Neuronal stem cell (in vitro differentiated cells): ENCODE results near the gene INVS.
"Not testable (repeated sequence)": the region's sequence is repeated elsewhere in the genome, so short reads cannot be mapped to it uniquely, and the experiment has no call there.

ENCODE experiments used
- DNase-seq: peaks from one replicate; pipeline ENCODE4 v3.0.0-alpha.2; 2013; ENCODE audit warnings: low spot score
- H2AFZ ChIP-seq: one replicate; pipeline ENCODE4 v1.6.1; 2013; ENCODE audit warnings: mild to moderate bottlenecking, low read length, inconsistent platforms
- H2AK5ac ChIP-seq: 2 replicates; pipeline ENCODE4 v1.6.1; 2013; ENCODE audit warnings: low read depth, mild to moderate bottlenecking, inconsistent platforms, low read length, moderate library complexity, mixed read lengths
- H2BK120ac ChIP-seq: 2 replicates; pipeline ENCODE4 v1.6.1; 2013; ENCODE audit warnings: low read depth, mild to moderate bottlenecking, inconsistent platforms, low read length, moderate library complexity, mixed read lengths
- H2BK12ac ChIP-seq: one replicate; pipeline ENCODE4 v1.6.1; 2013; ENCODE audit warnings: low read length, inconsistent platforms
- H2BK15ac ChIP-seq: 2 replicates; pipeline ENCODE4 v1.6.1; 2013; ENCODE audit warnings: mild to moderate bottlenecking, low read length, inconsistent platforms, mixed read lengths
- H2BK5ac ChIP-seq: one replicate; pipeline ENCODE4 v1.6.1; 2013; ENCODE audit warnings: inconsistent platforms, mild to moderate bottlenecking, low read length, moderate library complexity
- H3K14ac ChIP-seq: one replicate; pipeline ENCODE4 v1.6.1; 2013; ENCODE audit warnings: low read length, inconsistent platforms
- H3K18ac ChIP-seq: 2 replicates; pipeline ENCODE4 v1.6.1; 2013; ENCODE audit warnings: low read length, inconsistent platforms
- H3K23ac ChIP-seq: 2 replicates; pipeline ENCODE4 v1.6.1; 2013; ENCODE audit warnings: low read depth, mild to moderate bottlenecking, mixed read lengths, low read length, inconsistent platforms; ENCODE audit not compliant: poor library complexity
- H3K27ac ChIP-seq: replicated peaks from 3 replicates; pipeline ENCODE4 v1.5.1; 2013; ENCODE audit warnings: low read length, inconsistent platforms
- H3K27me3 ChIP-seq, 3 experiments: 2 replicates each; pipeline ENCODE4 v1.6.1; 2013; ENCODE audit warnings: low read length in 3 of 3, mild to moderate bottlenecking in 2 of 3, inconsistent platforms in 1 of 3, low read depth in 1 of 3, mixed read lengths in 1 of 3, moderate library complexity in 1 of 3; ENCODE audit not compliant: control insufficient read depth in 3 of 3, insufficient read depth in 3 of 3
- H3K36me3 ChIP-seq, 2 donors: replicated peaks in 1 of 2; 2 replicates each; pipeline ENCODE4 v1.6.1; 2013; ENCODE audit warnings: low read length in 2 of 2; ENCODE audit not compliant: control insufficient read depth in 2 of 2, insufficient read depth in 2 of 2
- H3K4ac ChIP-seq: 2 replicates; pipeline ENCODE4 v1.6.1; 2013; ENCODE audit warnings: inconsistent platforms, mild to moderate bottlenecking, low read length, moderate library complexity
- H3K4me1 ChIP-seq, 2 donors: 1 replicate in 1 of 2; 2 replicates in 1 of 2; pipeline ENCODE4 v1.6.1; 2013; ENCODE audit warnings: low read length in 2 of 2, low read depth in 1 of 2; ENCODE audit not compliant: control insufficient read depth in 2 of 2, insufficient read depth in 1 of 2
- H3K4me2 ChIP-seq: one replicate; pipeline ENCODE4 v1.6.1; 2013; ENCODE audit warnings: mild to moderate bottlenecking, low read length, inconsistent platforms; ENCODE audit not compliant: insufficient read depth, poor library complexity, severe bottlenecking
- H3K4me3 ChIP-seq, 2 donors: 2 replicates each; pipeline ENCODE4 v1.5.1; 2013; ENCODE audit warnings: low read length in 2 of 2, mild to moderate bottlenecking in 2 of 2, inconsistent platforms in 1 of 2, moderate library complexity in 1 of 2
- H3K79me1 ChIP-seq: one replicate; pipeline ENCODE4 v1.6.1; 2013; ENCODE audit warnings: low read depth, mild to moderate bottlenecking, inconsistent platforms, low read length, moderate library complexity
- H3K9ac ChIP-seq: one replicate; pipeline ENCODE4 v1.6.1; 2013; ENCODE audit warnings: mild to moderate bottlenecking, low read depth, low read length, inconsistent platforms; ENCODE audit not compliant: poor library complexity
- H3K9me3 ChIP-seq, 2 donors: replicated peaks in 1 of 2; 2 replicates each; pipeline versions ENCODE3 to v1.6.1; 2013; ENCODE audit warnings: low read length in 2 of 2, mild to moderate bottlenecking in 2 of 2, inconsistent platforms in 1 of 2, low read depth in 1 of 2, mixed read lengths in 1 of 2, moderate library complexity in 1 of 2; ENCODE audit not compliant: control insufficient read depth in 2 of 2, insufficient read depth in 1 of 2
- H4K8ac ChIP-seq: one replicate; pipeline ENCODE4 v1.6.1; 2013; ENCODE audit warnings: low read depth, mild to moderate bottlenecking, inconsistent platforms, low read length, moderate library complexity
- H4K91ac ChIP-seq: one replicate; pipeline ENCODE4 v1.6.1; 2013; ENCODE audit warnings: low read length, low read depth, mild to moderate bottlenecking, inconsistent platforms; ENCODE audit not compliant: poor library complexity
- WGBS, 2 donors: extraction: QIAGEN DNeasy Blood & Tissue Kit; methylation state at CpG; one replicate each; pipeline ENCODE4 v1.1.7; 2013; ENCODE audit warnings: missing lambda C conversion rate in 2 of 2, mixed read lengths in 1 of 2; ENCODE audit not compliant: insufficient read length in 2 of 2, insufficient replicate concordance in 1 of 2; ENCODE audit errors: extremely low coverage in 2 of 2; 5-methylcytosine and 5-hydroxymethylcytosine counted together

INVS gene

DNA sequence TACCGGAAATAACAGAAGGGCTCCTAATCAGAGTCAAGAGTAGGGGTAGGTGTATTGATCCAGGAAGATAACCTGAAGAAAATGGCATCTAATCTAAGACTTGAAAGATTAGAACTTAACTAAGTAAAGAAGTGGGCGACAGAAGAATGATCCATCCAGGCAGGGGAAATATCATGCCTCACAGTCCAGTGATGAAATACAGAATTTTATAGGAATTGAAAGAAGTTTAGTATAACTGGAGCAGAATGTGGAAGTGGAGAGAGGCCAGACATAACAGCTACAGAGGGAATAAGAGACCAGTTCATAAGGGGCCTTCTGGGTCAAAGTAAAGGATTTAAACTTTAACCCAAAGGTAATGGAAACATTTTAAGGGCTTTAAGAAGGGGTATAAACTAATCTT, 42.5 kb upstream of the INVS start:
- Histone ChIP-seq H2AFZ (no peak overlapping the region), H4K91ac (no peak overlapping the region), H3K18ac (no peak overlapping the region), H3K23ac (no peak overlapping the region), H3K27ac (no peak overlapping the region), H4K8ac (no peak overlapping the region), H3K27me3 (no peaks in the 10 kb centered on the region), H2BK12ac (no peak overlapping the region), H2BK120ac (no peak overlapping the region), H3K9ac (no peak overlapping the region), H2BK15ac (no peak overlapping the region), H3K4me2 (no peak overlapping the region), H3K4me3 (no peak overlapping the region), H2BK5ac (no peak overlapping the region), H3K36me3 (peaks cover 0 to 46% of the 10 kb centered on the region in 2 donors), H3K4ac (no peak overlapping the region), H3K9me3 (no peaks in the 10 kb centered on the region), H3K14ac (no peak overlapping the region), H2AK5ac (no peak overlapping the region), H3K4me1 (no peaks in the 10 kb centered on the region), H3K79me1 (no peaks in the 10 kb centered on the region)
- no peak for DNase-seq
- WGBS, 2 donors = no CpG with 5 or more reads among the region's 2 CpGs

DNA sequence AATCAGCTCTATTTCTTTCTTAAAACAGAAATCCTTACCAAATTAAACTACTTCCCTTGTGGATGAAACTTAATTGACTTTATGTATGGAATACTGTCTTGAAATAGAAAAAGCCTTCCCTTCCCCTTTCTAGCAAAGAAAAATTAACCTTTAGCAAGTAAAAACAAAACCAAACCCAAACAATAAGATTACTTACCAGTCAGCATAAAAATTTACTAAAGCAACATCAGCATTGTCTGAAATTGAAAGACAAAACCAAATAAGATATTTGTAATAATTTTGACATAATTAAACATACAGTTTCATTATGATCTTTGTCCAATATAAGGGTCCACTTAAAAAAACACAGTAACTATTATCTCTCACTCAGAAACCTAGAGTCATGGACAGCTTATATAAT, 41.4 kb upstream of the INVS start:
- Histone ChIP-seq H3K9ac (no peak overlapping the region), H3K14ac (no peak overlapping the region), H3K23ac (no peak overlapping the region), H3K4ac (no peak overlapping the region), H2BK15ac (no peak overlapping the region), H4K91ac (no peak overlapping the region), H2BK12ac (no peak overlapping the region), H3K27ac (no peak overlapping the region), H2AK5ac (no peak overlapping the region), H2AFZ (no peak overlapping the region), H3K18ac (no peak overlapping the region), H2BK5ac (no peak overlapping the region), H3K79me1 (no peaks in the 10 kb centered on the region), H3K4me3 (no peak overlapping the region), H2BK120ac (no peak overlapping the region), H3K4me2 (no peak overlapping the region), H3K36me3 (peaks cover 0 to 36% of the 10 kb centered on the region in 2 donors), H4K8ac (no peak overlapping the region), H3K27me3 (no peaks in the 10 kb centered on the region), H3K9me3 (no peaks in the 10 kb centered on the region), H3K4me1 (no peaks in the 10 kb centered on the region)
- DNase-seq = no peak

- H3K9ac ChIP-seq = no peak overlapping the region
- peaks cover 0 to 32% of the 10 kb centered on the region in 2 donors for H3K36me3 ChIP-seq
- H3K14ac ChIP-seq = no peak overlapping the region
- H3K79me1 ChIP-seq = no peaks in the 10 kb centered on the region
- H3K4me3 ChIP-seq = no peak overlapping the region
- H2BK12ac ChIP-seq = no peak overlapping the region
- no peak overlapping the region for H3K4ac ChIP-seq
- H2BK5ac ChIP-seq = no peak overlapping the region
- H3K4me1 ChIP-seq = no peaks in the 10 kb centered on the region
- no peak overlapping the region for H2BK120ac ChIP-seq
- no peak overlapping the region for H3K27ac ChIP-seq
- no peak overlapping the region for H4K91ac ChIP-seq
- 100% methylated on average over 1 of the region's 4 CpGs for WGBS, 2 donors
- H3K18ac ChIP-seq = no peak overlapping the region
- H4K8ac ChIP-seq = no peak overlapping the region
- no peaks in the 10 kb centered on the region for H3K9me3 ChIP-seq
- no peak overlapping the region for H2BK15ac ChIP-seq
- H2AK5ac ChIP-seq = no peak overlapping the region
- H3K4me2 ChIP-seq = no peak overlapping the region
- H3K23ac ChIP-seq = no peak overlapping the region
- H3K27me3 ChIP-seq = no peaks in the 10 kb centered on the region
- DNase-seq = no peak
- no peak overlapping the region for H2AFZ ChIP-seq
These were observed 40.1 kb upstream of the INVS start for GRCh38 chr9:100058699-100059579.

- not testable (repeated sequence) for H3K27me3 ChIP-seq, H2AFZ ChIP-seq, H3K4me3 ChIP-seq, H4K8ac ChIP-seq, H4K91ac ChIP-seq, H3K18ac ChIP-seq, H3K4me2 ChIP-seq, H3K23ac ChIP-seq, H2BK15ac ChIP-seq, H2BK120ac ChIP-seq, H3K9ac ChIP-seq, H2AK5ac ChIP-seq, DNase-seq, H3K27ac ChIP-seq, H3K9me3 ChIP-seq, H3K4me1 ChIP-seq, H3K4ac ChIP-seq, H3K79me1 ChIP-seq, H2BK12ac ChIP-seq, H3K14ac ChIP-seq, H2BK5ac ChIP-seq
- WGBS, 2 donors = no CpG with 5 or more reads among the region's 1 CpG
- H3K36me3 ChIP-seq = peaks cover 0 to 20% of the 10 kb centered on the region in 2 donors
These were observed 36.4 kb upstream of the INVS start for GRCh38 chr9:100062683-100063082.
